GM21360 (cell line): ENCODE measurements around the gene GPR3.
"Not testable (repeated sequence)": the region's sequence is repeated elsewhere in the genome, so short reads cannot be mapped to it uniquely, and the experiment has no call there.

Experiments
- ATAC-seq: cut with Tn5 transposase; IDR thresholded peaks from one replicate; pipeline ENCODE4 v1.9.1; 2021; ENCODE audit warnings: mild to moderate bottlenecking, moderate library complexity; ENCODE audit not compliant: unreplicated experiment

GPR3 gene

DNA sequence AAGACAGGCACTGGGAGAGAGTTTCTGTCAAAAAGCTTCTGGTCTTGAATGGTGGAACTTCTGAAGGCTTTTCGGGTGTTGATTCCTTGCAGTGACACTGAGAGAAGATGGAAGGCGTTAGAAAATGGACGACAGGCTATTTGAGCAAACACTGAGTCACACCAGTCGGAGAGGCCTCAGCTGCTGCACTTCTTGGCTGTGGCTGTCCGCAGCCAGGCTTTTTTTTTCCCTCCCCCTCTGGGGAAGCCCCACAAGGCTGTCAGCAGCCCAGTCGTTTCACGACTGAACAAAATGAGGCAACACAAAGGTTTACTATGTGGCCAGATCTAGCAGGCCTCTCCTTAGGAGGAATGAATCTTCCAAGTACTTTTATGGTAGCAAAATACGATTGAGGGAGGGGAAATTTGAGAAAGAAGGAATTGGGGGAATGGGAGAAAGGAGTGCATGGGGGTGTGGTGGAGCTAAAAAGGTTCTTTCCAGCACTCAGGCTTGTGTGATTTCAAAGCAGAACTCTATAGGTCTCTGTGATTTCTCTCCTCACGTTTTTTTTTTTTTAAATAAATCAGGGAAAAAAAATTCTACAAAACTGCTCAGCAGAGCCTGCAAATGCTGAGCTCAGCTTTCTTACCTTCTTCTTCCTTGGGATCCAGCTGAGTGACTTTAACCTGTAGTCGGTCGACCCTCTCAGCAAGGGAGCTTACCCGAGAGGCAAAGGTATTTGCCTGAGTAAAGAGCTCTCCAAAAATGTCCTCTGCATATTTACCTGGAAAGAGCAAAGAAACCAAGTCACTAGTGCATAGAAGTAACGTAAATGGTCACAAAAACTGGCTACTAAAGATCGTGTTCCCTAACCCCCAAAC, 26.1 kb downstream of the GPR3 start:
- ATAC-seq = no peak

- ATAC-seq = no peak
Observed at GRCh38 chr1:27423709-27424108, 31.3 kb downstream of the GPR3 start.

DNA sequence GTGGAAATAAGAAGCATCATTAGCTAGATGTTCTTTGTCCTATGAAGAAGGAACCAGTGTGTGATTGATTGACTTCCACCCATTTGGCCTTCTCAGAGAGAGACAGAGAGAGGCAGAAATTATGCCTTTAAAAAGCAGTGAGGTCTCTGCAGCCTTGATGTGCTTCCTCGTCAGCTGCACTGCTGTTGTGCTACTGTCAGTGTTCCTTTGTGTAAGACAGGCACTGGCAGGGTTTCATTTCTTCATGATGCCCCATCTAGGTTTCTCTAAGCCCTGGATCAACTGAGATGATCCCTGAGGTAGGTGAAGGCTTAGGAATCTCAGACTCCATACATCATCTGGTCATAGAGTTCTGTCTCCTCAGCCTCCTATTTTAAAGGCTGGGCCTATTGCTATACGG, 34.9 kb downstream of the GPR3 start:
- no peak for ATAC-seq

- no peak for ATAC-seq
Observed at GRCh38 chr1:27427816-27428315, 35.4 kb downstream of the GPR3 start.

DNA sequence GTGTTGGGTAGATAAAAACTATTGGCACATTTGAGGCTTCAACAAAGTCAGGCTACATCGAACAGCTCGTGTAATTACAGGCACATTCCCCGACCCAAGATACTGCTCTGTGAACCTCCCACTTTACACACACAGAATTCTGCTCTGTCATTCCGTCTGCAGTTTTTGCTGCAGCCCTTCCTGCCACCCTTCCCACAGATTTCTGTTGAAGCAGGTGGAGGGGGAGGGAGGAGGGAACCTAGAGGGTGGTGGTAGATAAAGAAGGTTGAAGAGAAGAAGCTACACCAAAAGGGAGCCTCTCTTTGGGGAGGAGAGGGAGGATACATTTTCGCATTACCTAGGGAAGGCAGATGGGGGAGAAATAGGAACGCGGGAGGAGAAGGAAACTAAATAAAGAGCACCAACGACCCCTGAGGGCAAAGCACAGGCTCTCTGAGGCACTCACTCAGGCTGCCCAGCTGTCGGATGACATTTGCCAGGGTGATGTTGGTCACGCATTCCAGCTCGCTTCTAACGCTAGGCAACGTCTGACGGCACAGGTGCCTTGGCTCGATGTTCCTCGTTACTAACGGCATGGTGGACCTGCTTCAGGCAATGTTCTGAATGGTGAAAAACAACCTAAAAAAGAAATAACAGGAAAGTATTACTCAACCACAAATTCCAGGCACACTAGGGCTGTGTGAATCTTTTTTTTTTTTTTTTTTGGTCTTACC, 36.0 kb downstream of the GPR3 start:
- no peak for ATAC-seq

DNA sequence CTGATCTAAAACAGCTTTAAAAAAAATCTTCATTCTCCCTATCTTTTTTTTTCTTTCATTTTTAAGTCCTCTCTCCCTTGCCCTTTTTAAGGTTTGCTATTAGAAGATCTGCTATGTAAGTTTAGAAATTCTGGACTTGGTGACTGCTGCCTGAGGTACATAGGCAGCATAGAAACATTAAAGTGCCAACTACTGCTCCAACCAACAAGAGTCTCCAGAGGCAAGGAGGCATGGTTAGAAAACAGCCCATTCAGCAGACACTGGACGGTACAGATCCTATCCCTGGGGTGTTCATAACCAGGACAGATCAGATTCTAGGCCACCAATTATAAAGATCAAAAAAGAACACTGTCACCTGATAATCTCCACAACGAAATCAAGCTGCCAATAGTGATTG, 36.6 kb downstream of the GPR3 start:
- no peak for ATAC-seq

DNA sequence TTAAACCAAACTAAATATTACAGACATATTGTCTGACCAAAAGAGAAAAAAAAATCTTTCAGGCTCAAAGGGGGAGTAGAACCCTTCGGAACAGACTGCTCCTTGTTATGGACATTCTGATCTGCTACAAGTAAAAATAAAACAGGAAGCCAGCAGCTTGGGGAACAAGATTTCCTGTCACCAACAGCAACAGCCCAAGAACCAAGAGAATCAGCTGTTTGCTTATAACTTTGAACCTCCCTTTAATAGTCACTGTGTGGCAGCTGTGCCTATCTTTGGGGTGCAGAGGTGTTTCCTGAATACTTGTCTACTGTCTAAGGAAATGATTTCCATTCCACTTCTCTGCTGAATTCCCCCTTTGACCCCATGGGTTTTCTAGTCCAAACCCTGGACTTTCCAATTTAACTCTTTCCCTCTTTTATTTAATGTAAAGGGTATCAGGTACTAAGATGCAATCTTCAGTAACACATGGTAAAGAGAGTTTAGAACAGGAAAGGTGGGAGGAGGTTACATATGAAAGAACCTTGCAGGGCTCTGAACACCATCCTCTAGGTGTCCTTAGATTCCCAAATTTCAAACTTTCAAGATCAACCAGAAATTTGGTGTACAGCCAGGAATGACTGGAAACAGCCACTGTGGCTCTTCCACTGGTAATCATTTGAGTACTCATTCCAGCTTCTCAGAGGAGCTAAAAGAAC, 38.6 kb downstream of the GPR3 start:
- no peak for ATAC-seq

DNA sequence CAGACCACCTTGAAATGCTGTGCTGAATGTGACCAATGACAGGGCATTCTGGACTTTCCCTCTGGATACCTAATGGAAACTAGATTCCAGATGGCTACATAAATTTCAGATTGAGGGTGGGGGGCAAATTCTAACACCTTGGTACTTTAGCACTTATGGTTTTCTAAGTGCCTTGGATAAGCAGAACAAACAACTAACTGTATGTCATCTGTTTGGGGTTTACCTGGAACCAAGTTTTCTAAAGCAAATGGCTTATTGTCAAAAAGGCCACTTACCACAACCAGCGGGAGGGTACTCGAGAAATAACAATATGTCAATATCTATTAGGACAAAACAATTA, 39.1 kb downstream of the GPR3 start:
- ATAC-seq = no peak

DNA sequence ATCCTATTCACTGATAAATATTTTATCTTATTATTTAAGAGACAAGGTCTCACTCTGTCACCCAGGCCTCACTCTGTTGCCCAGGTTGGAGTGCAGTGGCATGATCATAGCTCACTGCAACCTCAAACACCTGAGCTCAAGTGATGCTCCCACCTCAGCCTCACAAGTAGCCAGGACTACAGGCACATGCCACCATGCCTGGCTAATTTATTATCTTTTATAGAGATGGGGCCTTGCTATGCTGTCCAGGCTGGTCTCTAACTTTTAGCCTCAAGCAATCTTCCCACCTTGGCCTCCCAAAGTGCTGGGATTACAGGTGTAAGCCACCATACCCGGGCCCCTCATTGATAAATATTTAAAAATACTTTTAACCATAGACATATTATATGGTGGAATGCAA, 40.3 kb downstream of the GPR3 start:
- not testable (repeated sequence) for ATAC-seq

- no peak for ATAC-seq
Observed at GRCh38 chr1:27433706-27434105, 41.3 kb downstream of the GPR3 start.

GRCh38 chr1:27435566-27436203, 43.3 kb downstream of the GPR3 start:
- no peak for ATAC-seq

GRCh38 chr1:27436204-27437159, 44.1 kb downstream of the GPR3 start:
- ATAC-seq = no peak

DNA sequence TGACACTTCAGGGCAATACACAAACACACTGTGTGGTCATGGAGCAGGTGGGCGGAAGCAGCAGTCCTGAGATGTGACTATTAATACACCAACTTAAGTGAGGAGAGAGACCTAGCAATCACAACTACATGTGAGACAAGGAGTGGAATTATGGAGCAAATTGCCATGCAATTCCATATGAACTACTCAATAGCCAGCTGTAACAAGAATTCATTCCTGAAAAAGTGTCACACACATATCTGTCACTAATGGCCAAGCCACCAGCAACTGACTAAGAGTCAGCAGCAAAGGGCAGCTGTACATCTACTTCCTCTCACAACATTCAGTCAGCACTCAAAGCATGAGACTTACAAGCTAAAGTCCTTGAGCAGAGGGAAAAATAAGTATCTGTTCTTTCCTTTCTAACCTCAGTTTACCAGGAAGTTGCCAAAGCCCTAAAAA, 46.2 kb downstream of the GPR3 start:
- ATAC-seq = no peak

DNA sequence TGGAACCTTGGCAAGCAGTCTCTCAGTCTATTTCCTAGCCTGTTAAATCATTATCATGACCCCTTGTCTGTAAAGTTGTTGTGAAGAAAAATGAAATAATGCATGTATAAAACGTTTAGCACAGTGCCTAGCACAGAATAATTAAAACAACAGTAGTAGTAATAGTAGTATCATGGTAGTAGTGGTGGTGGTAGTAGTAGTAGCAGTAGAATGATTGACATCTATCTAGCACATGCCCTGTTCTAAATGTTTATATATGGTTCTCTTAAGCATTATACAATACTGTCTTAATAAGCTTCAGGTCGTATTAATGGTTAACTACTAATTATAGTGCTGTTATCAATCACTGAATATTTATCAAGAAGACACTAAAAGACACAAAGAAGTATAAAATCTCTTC, 46.7 kb downstream of the GPR3 start:
- ATAC-seq = no peak

DNA sequence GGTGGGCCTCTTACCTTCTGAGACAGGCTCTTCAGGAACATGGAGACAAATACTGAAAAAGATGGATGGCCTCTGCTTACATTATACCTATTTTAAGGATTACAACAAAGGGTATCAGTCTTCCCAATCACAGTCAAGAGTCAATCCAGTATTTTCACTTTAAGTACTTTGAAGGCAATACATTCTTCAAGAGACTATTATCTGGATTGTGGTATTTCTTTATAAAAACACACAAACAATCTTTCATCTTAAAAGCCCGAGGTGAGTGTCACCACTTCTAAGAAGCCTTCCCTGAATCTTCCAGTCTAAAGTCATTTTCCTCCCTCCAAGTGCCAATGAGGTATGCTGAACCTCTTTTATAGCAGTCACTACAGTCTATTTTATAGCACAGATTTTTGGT, 52.2 kb downstream of the GPR3 start:
- no peak for ATAC-seq
